Heart left ventricle (tissue), 16 donors: Measurements from ENCODE around the gene IGLL1. TPM values are rescaled to one million over a fixed set of nuclear protein-coding genes. Genes with fewer than 3 reads are reported as not detected.
"Not testable (repeated sequence)": the region's sequence is repeated elsewhere in the genome, so short reads cannot be mapped to it uniquely, and the experiment has no call there.

Experiments
- ATAC-seq, 4 donors: fragments of 200-7000 bp; cut with Tn5 transposase; one replicate each; pipeline ENCODE4 v1.9.1; 2020 to 2022; ENCODE audit warnings: moderate library complexity in 4 of 4, mild to moderate bottlenecking in 3 of 4, moderate number of reproducible peaks in 1 of 4
- DNase-seq, 5 donors: peaks; one replicate each; pipeline ENCODE4 v3.0.0-alpha.2; 2020
- H3K27ac ChIP-seq, 12 donors: fragments of 200-600 bp; sonication (generic) in 4 of 12; one replicate each; pipeline versions ENCODE4 v1.5.0 to v1.8.0; 2016 to 2022; ENCODE audit warnings: mild to moderate bottlenecking in 2 of 12
- H3K27me3 ChIP-seq, 9 donors: fragments of 200-600 bp; sonication (generic) in 2 of 9; one replicate each; pipeline versions ENCODE4 v1.5.1 to v1.8.0; 2016 to 2022; ENCODE audit warnings: mild to moderate bottlenecking in 3 of 9
- H3K36me3 ChIP-seq, 9 donors: fragments of 200-600 bp; sonication (generic) in 2 of 9; one replicate each; pipeline versions ENCODE4 v1.5.0 to v1.8.0; 2018 to 2022; ENCODE audit warnings: mild to moderate bottlenecking in 2 of 9
- H3K4me1 ChIP-seq, 12 donors: fragments of 200-600 bp; sonication (generic) in 4 of 12; one replicate each; pipeline versions ENCODE4 v1.5.0 to v1.8.0; 2016 to 2022; ENCODE audit warnings: mild to moderate bottlenecking in 3 of 12
- H3K4me3 ChIP-seq, 12 donors: fragments of 200-600 bp; sonication (generic) in 4 of 12; one replicate each; pipeline versions ENCODE4 v1.5.0 to v1.8.0; 2017 to 2022; ENCODE audit warnings: mild to moderate bottlenecking in 9 of 12, moderate library complexity in 4 of 12
- H3K9me3 ChIP-seq, 12 donors: fragments of 200-600 bp; sonication (generic) in 4 of 12; one replicate each; pipeline versions ENCODE4 v1.5.0 to v1.8.0; 2016 to 2022; ENCODE audit warnings: mild to moderate bottlenecking in 1 of 12
- POLR2A ChIP-seq, 2 donors: fragments of 450-650 bp; IDR thresholded peaks; one replicate each; pipeline ENCODE4 v1.6.1; 2017; ENCODE audit warnings: antibody characterized with exemption in 2 of 2, mild to moderate bottlenecking in 2 of 2, moderate library complexity in 2 of 2
- WGBS, 4 donors: extraction: QIAGEN DNeasy Blood & Tissue Kit in 2 of 4; methylation state at CpG; one replicate each; pipeline versions ENCODE4 v1.1.5 to v1.1.7; 2013 to 2018; 5-methylcytosine and 5-hydroxymethylcytosine counted together
- intact Hi-C, 10 donors: fragments of 100-400 bp; cut with DNase I; formaldehyde crosslinking; loops; one replicate each; pipeline versions ENCODE4 v1.11.1 to v1.14.2; 2022
- polyA plus RNA-seq, 2 donors: library from polyadenylated mRNA; stranded (reverse); fragments of 200-250 nt; gene quantifications; one replicate each; pipeline ENCODE4 v1.2.3, GENCODE V29; 2013
- total RNA-seq, 9 donors: library from RNA; depleted of rRNA in 2 of 9; stranded (reverse); fragments of >200 nt in 2 of 9; fragmentation: NEBNext Ultra II Directional in 3 of 9; extraction: Animal tissue kit (Norgen Biotek cat#: 25700) in 3 of 9; gene quantifications; one replicate each; pipeline versions ENCODE4 v1.1.0 to v1.2.4, GENCODE V29; 2016 to 2023
- TF ChIP-seq, protein P1 (sequence below), 12 donors: fragments of 200-600 bp; sonication (generic) in 4 of 12; IDR thresholded peaks; one replicate each; pipeline versions ENCODE4 v1.5.0 to v1.8.0; 2018 to 2022; ENCODE audit warnings: antibody characterized with exemption in 12 of 12, mild to moderate bottlenecking in 5 of 12
- donor health status: ischemic (EF 13 %, LVEDD 7.1; RV severe dilation, severe dysfunction).
- donor health status: healthy with polysubstance abuse.
- donor health status: DM: no; HTN: yes; CAD: no.
- donor health status: DM: no; HTN: no; CAD: no.
- donor health status: ischemic (EF 25% LVEDD 6.9; RV normal size, moderate dysfunction).
- donor health status: ischemic (EF 25% LVEDD 5.7; RV mildly dilated, moderate dysfunction).
- donor health status: healthy.
- donor health status: DM: yes; HTN: yes; CAD: no.
- donor health status: ischemic (EF 35%, LVEDD 5.7; RV mildly dilated, moderate dysfunction).
- donor health status: nonischemic (EF 11% LVEDD 7.7; RV severe dilation, severe dysfunction).
- donor health status: DM: yes; HTN: yes; CAD: no.
- donor health status: PGD.
- donor health status: ischemic (EF 29% LVEDD 5.4; RV normal size, mild dysfunction).
- donor health status: nonischemic (EF 23%, LVEDD 6.1; RV moderate dilation, normal function).

Gene IGLL1
- total and polyA plus RNA-seq, 11 donors = not detected

DNA sequence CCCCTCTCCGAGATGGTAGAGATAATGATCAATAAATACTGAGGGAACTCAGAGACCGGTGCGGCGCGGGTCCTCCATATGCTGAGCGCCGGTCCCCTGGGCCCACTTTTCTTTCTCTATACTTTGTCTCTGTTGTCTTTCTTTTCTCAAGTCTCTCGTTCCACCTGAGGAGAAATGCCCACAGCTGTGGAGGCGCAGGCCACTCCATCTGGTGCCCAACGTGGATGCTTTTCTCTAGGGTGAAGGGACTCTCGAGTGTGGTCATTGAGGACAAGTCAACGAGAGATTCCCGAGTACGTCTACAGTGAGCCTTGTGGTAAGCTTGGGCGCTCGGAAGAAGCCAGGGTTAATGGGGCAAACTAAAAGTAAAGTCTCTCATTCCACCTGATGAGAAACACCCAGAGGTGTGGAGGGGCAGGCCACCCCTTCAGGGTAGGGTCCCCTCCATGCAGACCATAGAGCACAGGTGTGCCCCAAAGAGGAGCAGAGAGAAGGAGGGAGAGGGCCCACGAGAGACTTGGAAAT, 43.2 kb downstream of the IGLL1 start:
- TF ChIP-seq POLR2A (IDR thresholded peaks at IDR 0.05) = no peak
- TF ChIP-seq, protein P1, sequence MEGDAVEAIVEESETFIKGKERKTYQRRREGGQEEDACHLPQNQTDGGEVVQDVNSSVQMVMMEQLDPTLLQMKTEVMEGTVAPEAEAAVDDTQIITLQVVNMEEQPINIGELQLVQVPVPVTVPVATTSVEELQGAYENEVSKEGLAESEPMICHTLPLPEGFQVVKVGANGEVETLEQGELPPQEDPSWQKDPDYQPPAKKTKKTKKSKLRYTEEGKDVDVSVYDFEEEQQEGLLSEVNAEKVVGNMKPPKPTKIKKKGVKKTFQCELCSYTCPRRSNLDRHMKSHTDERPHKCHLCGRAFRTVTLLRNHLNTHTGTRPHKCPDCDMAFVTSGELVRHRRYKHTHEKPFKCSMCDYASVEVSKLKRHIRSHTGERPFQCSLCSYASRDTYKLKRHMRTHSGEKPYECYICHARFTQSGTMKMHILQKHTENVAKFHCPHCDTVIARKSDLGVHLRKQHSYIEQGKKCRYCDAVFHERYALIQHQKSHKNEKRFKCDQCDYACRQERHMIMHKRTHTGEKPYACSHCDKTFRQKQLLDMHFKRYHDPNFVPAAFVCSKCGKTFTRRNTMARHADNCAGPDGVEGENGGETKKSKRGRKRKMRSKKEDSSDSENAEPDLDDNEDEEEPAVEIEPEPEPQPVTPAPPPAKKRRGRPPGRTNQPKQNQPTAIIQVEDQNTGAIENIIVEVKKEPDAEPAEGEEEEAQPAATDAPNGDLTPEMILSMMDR (IDR thresholded peaks at IDR 0.05) = no peak
- Histone ChIP-seq H3K27me3 (no peaks in the 10 kb centered on the region), H3K4me1 (peaks cover 0 to 17% (median 0%) of the 10 kb centered on the region in 12 donors), H3K27ac (no peak overlapping the region), H3K9me3 (no peaks in the 10 kb centered on the region), H3K36me3 (no peaks in the 10 kb centered on the region), H3K4me3 (no peak overlapping the region)
- no peak for DNase-seq
- WGBS, 4 donors = 87 to 93% (median 90%) methylated on average over 17 of the region's 17 CpGs
- no peak for ATAC-seq
- intact Hi-C loops = loop anchor here (5.0 to 10.0 kb wide), 10 partner anchors 130 to 232 kb away; no protein-coding TSS in a partner anchor

DNA sequence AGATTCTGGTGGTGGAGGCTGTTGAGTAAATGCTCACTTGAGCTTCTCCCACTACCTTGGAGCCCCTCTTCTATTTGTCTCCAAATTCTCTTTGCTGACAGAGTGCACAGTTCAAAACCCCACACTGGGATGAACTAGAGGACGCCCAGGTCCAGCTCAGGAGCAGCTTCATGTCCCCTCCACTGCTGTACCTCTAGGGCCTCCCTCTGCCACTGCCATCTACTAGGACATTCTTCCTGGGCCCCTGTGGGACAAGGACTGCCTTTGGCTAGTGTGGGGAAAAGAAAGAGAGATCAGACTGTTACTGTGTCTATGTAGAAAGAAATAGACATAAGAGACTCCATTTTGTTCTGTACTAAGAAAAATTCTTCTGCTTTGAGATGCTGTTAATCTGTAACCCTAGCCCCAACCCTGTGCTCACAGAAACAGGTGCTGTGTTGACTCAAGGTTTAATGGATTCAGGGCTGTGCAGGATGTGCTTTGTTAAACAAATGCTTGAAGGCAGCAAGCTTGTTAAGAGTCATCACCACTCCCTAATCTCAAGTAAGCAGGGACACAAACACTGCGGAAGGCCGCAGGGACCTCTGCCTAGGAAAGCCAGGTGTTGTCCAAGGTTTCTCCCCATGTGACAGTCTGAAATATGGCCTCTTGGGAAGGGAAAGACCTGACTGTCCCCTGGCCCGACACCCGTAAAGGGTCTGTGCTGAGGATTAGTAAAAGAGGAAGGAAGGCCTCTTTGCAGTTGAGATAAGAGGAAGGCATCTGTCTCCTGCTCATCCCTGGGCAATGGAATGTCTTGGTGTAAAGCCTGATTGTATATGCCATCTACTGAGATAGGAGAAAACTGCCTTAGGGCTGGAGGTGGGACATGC, 44.1 kb downstream of the IGLL1 start:
- H3K4me3 ChIP-seq, H3K27ac ChIP-seq, H3K27me3 ChIP-seq, ATAC-seq, H3K9me3 ChIP-seq, H3K36me3 ChIP-seq: not testable (repeated sequence)
- 64 to 86% (median 81%) methylated on average over 5 of the region's 5 CpGs for WGBS, 4 donors
- intact Hi-C loops = loop anchor here (5.0 to 10.0 kb wide), 10 partner anchors 129 to 231 kb away; no protein-coding TSS in a partner anchor
- peaks cover 0 to 17% (median 0%) of the 10 kb centered on the region in 12 donors for H3K4me1 ChIP-seq
- DNase-seq = peak in 1 of 5 donors; percentile 13

DNA sequence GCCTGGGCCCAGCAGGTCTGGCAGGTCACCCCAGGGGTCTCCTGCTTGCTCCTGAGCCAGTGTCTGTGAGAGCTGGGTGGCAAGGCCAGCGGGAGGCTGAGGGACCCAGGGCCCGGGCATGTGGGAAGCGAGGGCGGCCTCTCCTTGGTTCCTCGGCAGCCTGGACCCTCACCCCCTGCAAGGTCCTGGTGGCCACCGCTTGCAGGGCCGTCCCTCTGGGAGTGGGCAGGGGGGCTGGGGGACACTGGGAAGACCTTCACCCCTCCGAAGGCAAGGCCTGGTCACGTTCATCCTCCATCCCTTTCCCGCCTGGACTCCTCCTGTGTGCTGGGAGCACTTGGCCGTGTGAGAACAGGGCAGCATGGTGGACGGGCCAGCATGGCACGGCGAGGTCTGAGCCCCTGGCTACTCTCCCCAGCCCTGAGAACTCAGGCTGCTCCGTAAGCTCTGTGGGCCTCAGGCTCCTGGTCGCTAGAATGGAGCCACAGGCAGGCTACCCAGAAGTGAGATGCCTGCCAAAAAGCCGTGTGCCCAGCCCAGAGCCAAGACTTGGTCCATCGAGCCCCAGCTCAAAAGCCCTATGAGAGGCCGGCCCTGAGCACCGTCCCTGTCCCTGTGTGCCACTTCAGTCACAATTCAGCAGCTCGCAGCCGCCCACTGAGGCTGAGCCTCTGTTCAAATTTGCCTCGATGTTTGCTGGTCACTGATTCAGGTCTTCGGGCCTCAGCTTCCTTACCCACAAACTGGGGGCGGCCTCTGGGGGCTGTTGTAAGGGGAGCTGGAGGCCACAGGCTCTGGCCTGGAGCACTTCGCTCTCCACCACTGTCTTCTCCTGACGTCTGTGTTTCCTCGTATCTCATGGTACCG, 45.0 kb downstream of the IGLL1 start:
- no peaks in the 10 kb centered on the region for H3K36me3 ChIP-seq
- H3K9me3 ChIP-seq = no peaks in the 10 kb centered on the region
- H3K4me1 ChIP-seq = peaks cover 0 to 17% (median 0%) of the 10 kb centered on the region in 12 donors
- intact Hi-C loops = loop anchor here (5.0 to 10.0 kb wide), 10 partner anchors 128 to 230 kb away; no protein-coding TSS in a partner anchor
- DNase-seq = peak in 1 of 5 donors; percentile 8
- no peak overlapping the region for H3K27ac ChIP-seq
- TF ChIP-seq, protein P1 (IDR thresholded peaks at IDR 0.05) = no peak
- TF ChIP-seq POLR2A (IDR thresholded peaks at IDR 0.05) = no peak
- 95 to 96% (median 95%) methylated on average over 24 to 29 of the region's 29 CpGs for WGBS, 4 donors
- H3K4me3 ChIP-seq = no peak overlapping the region
- no peak for ATAC-seq
- no peaks in the 10 kb centered on the region for H3K27me3 ChIP-seq

DNA sequence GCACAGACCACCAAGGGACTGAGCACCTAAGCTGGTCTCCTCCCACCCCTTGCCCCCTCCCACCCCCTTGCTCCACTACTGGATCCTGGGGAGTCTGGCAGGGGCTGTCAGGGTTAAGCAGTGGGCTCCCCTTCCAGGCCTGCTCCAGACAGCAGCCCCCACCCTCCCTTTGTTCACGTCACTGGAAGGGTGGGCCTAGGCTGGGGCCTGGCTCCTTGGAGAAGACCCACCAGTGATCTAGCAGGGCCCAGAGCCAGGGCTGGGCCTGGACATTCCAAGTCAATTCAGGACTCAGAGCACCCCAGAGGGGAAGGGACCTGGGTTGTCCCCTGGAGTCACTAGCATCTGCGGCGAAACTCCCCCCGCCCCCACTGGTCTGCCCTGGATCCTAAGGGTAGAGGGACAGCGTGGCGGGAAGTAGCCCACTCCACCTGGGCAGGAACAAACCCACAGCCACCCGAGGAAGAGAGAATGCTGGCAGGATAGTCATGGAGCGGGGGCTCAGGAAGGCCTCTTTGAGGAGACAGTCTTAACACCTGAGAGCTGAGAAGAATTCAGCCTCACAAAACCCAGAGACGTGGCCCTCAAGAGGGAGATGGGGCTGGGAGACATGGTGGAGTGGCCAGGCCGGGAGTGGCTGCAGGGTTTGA, 45.8 kb downstream of the IGLL1 start:
- no peaks in the 10 kb centered on the region for H3K27me3 ChIP-seq
- H3K27ac ChIP-seq = no peak overlapping the region
- no peak overlapping the region for H3K4me3 ChIP-seq
- H3K4me1 ChIP-seq = peaks cover 0 to 12% (median 0%) of the 10 kb centered on the region in 12 donors
- intact Hi-C loops = loop anchor here in 7 of 10 donors (10.0 kb wide), 5 partner anchors 130 to 230 kb away; no protein-coding TSS in a partner anchor
- H3K36me3 ChIP-seq = no peaks in the 10 kb centered on the region
- H3K9me3 ChIP-seq = no peaks in the 10 kb centered on the region
- TF ChIP-seq, protein P1 (IDR thresholded peaks at IDR 0.05) = no peak
- no peak for TF ChIP-seq POLR2A (IDR thresholded peaks at IDR 0.05)
- DNase-seq (peak in 1 of 5 donors; percentile 18), ATAC-seq (no peak)
- WGBS, 4 donors = 81 to 91% (median 88%) methylated on average over 7 to 10 of the region's 10 CpGs
